DND-41 (cell line): Measurements from ENCODE around the gene B3GNT5.

Source experiments
- ATAC-seq: fragments of 200-7000 bp; cut with Tn5 transposase; 3 replicates; pipeline ENCODE4 v1.9.1; 2021; ENCODE audit warnings: low read depth; ENCODE audit not compliant: insufficient read depth
- DNase-seq: peaks from one replicate; pipeline ENCODE4 v3.0.0-alpha.2; 2020
- H2AFZ ChIP-seq: 2 replicates; pipeline ENCODE4 v1.6.0; 2012; ENCODE audit warnings: low read depth, low read length
- H3K27ac ChIP-seq: 2 replicates; pipeline ENCODE4 v1.5.1; 2012; ENCODE audit warnings: low read length, inconsistent platforms
- H3K27me3 ChIP-seq: fragments of 200-600 bp; sonication (generic); 2 replicates; pipeline ENCODE4 v1.6.0; 2012; ENCODE audit warnings: low read length, mild to moderate bottlenecking, inconsistent platforms; ENCODE audit not compliant: insufficient read depth, poor library complexity
- H3K36me3 ChIP-seq: 2 replicates; pipeline ENCODE4 v1.5.1; 2012; ENCODE audit warnings: low read length, inconsistent platforms; ENCODE audit not compliant: insufficient read depth
- H3K4me1 ChIP-seq: 2 replicates; pipeline ENCODE4 v1.5.1; 2012; ENCODE audit warnings: mild to moderate bottlenecking, low read length; ENCODE audit not compliant: insufficient read depth
- H3K4me2 ChIP-seq: 2 replicates; pipeline ENCODE4 v1.6.0; 2012; ENCODE audit warnings: mild to moderate bottlenecking, moderate library complexity, low read length, inconsistent platforms; ENCODE audit not compliant: insufficient read depth
- H3K4me3 ChIP-seq, 2 experiments: fragments of 200-600 bp in 1 of 2; shearing (Covaris generic) in 1 of 2; 2 replicates each; pipeline ENCODE4 v1.5.1; 2012 to 2016; ENCODE audit warnings: inconsistent platforms in 2 of 2, low read length in 2 of 2, mild to moderate bottlenecking in 2 of 2, low read depth in 1 of 2, moderate library complexity in 1 of 2
- H3K79me2 ChIP-seq: 2 replicates; pipeline ENCODE4 v1.6.0; 2012; ENCODE audit warnings: low read length, inconsistent platforms; ENCODE audit not compliant: insufficient read depth
- H3K9ac ChIP-seq: 2 replicates; pipeline ENCODE4 v1.6.0; 2012; ENCODE audit warnings: low read depth, mild to moderate bottlenecking, inconsistent platforms, low read length, moderate library complexity
- H3K9me3 ChIP-seq: 2 replicates; pipeline ENCODE4 v1.5.1; 2012; ENCODE audit warnings: low read length, moderate library complexity, mild to moderate bottlenecking, inconsistent platforms; ENCODE audit not compliant: insufficient read depth, severe bottlenecking
- H4K20me1 ChIP-seq: 2 replicates; pipeline ENCODE4 v1.6.0; 2012; ENCODE audit warnings: low read length; ENCODE audit not compliant: insufficient read depth
- EZH2 ChIP-seq: IDR thresholded peaks from 3 replicates; pipeline ENCODE4 v1.6.1; 2012; ENCODE audit warnings: borderline replicate concordance, low read depth, mild to moderate bottlenecking, moderate library complexity, low read length, inconsistent platforms; ENCODE audit not compliant: severe bottlenecking
- TF ChIP-seq, protein P1 (sequence below): IDR thresholded peaks from 2 replicates; pipeline ENCODE4 v1.5.1; 2012; ENCODE audit warnings: borderline replicate concordance, low read length, moderate library complexity, mild to moderate bottlenecking; ENCODE audit not compliant: poor library complexity, severe bottlenecking; ENCODE audit errors: extremely low read depth

Gene B3GNT5

DNA sequence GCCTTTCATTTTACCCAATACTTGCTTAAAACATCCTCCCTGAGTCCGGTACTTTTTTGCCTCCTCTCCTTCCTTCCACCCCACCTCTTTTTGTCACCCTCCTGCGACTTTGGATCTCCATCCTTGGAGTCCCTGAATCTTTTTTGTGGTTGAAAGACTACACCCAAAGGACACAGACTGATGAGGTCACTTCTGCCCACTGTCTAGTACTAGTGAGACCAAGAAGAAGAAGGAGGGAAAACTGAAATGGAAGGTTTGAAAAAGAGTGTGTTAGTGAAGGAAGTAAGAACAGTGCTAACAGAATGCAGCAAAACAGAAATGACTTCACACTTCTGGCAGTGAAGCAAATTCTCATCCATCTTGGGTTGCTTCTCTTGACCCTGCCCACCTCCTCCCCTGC lies 6.6 kb downstream of the B3GNT5 start:
- H3K4me2 ChIP-seq: no peak overlapping the region
- no peak for DNase-seq
- no peak for ATAC-seq

DNA sequence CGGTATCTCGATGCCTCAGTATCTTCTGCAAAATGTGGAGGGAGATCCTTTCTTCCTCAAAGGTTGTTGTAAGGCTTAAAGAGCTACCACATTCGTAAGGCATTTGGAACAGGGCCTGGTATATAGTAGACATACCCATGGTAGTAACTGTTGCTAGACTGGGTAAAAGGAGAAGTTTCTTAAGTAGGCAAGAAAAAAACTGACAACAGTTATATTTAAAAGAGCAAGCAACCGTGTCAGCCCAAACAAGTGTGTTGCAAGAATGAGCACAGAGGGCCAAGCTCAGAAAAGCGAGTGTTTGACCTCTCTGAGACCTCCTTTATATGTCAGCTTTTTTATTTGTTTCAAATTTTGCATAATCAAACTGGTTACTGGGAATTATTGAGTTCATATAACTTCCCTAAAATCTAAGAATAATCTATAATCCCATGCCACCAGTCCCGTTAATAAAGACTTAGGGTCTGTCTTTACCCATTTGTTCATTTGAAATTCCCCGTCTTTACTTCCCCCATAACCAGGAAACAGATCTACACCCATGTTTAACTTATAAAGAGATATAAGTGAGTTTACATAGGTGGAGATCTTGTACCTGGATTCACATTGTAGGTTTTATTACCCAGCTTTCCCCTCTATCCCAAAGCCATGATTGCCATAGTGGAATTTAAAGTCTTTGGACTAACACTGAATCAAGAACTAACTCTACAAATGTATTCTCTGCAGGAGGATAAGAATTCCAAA lies 7.3 kb downstream of the B3GNT5 start:
- H3K4me3 ChIP-seq: no peak overlapping the region
- H4K20me1 ChIP-seq: no peaks in the 10 kb centered on the region
- peaks cover 15% of the 10 kb centered on the region for H3K27me3 ChIP-seq
- H3K4me2 ChIP-seq: no peak overlapping the region
- H3K4me1 ChIP-seq: no peaks in the 10 kb centered on the region
- H3K9ac ChIP-seq: no peak overlapping the region
- DNase-seq (no peak), ATAC-seq (no peak)
- no peak overlapping the region for H2AFZ ChIP-seq
- no peaks in the 10 kb centered on the region for H3K36me3 ChIP-seq
- no peaks in the 10 kb centered on the region for H3K9me3 ChIP-seq
- H3K27ac ChIP-seq: no peak overlapping the region
- no peaks in the 10 kb centered on the region for H3K79me2 ChIP-seq
- no peak for TF ChIP-seq EZH2
- TF ChIP-seq, protein P1, sequence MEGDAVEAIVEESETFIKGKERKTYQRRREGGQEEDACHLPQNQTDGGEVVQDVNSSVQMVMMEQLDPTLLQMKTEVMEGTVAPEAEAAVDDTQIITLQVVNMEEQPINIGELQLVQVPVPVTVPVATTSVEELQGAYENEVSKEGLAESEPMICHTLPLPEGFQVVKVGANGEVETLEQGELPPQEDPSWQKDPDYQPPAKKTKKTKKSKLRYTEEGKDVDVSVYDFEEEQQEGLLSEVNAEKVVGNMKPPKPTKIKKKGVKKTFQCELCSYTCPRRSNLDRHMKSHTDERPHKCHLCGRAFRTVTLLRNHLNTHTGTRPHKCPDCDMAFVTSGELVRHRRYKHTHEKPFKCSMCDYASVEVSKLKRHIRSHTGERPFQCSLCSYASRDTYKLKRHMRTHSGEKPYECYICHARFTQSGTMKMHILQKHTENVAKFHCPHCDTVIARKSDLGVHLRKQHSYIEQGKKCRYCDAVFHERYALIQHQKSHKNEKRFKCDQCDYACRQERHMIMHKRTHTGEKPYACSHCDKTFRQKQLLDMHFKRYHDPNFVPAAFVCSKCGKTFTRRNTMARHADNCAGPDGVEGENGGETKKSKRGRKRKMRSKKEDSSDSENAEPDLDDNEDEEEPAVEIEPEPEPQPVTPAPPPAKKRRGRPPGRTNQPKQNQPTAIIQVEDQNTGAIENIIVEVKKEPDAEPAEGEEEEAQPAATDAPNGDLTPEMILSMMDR: no peak

More for the DNA sequence above, 6.6 kb downstream of the B3GNT5 start:
- Histone ChIP-seq H3K79me2 (no peaks in the 10 kb centered on the region), H2AFZ (no peak overlapping the region), H3K36me3 (no peaks in the 10 kb centered on the region), H3K4me1 (no peaks in the 10 kb centered on the region), H4K20me1 (no peaks in the 10 kb centered on the region), H3K27me3 (peaks cover 15% of the 10 kb centered on the region), H3K9ac (no peak overlapping the region), H3K27ac (no peak overlapping the region), H3K4me3 (no peak overlapping the region), H3K9me3 (no peaks in the 10 kb centered on the region)
- no peak for TF ChIP-seq EZH2
- TF ChIP-seq, protein P1: no peak

DNA sequence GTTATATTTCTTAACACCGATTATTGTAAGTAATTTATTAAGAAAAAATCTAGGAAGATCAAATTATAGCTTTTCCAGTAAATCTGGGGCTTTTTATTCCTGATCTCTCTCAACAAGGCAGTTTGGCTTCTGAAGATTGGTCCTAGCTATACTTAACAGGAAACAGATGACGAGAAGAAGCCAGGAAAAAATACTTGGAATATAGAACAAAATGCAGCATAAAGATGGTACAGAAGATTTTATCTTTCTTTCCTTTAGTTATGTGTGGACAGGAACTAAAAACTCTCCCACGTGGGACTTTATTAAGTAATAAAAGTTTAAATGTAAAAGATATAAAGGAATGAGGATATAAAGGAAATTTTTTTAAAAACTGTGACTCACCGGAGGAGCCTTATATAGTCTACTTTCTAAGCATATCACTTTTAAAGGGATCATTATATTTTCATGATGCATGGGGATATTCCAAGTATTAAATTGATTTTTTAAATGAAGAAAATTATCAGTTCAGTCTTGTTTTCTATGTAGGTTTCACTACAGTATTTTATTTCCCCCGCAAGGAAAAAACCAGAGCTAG lies 8.2 kb downstream of the B3GNT5 start:
- no peaks in the 10 kb centered on the region for H3K79me2 ChIP-seq
- no peak overlapping the region for H3K4me3 ChIP-seq
- H3K9ac ChIP-seq: no peak overlapping the region
- H2AFZ ChIP-seq: no peak overlapping the region
- H3K36me3 ChIP-seq: no peaks in the 10 kb centered on the region
- peaks cover 15% of the 10 kb centered on the region for H3K27me3 ChIP-seq
- H3K4me1 ChIP-seq: no peaks in the 10 kb centered on the region
- no peak for DNase-seq
- H3K27ac ChIP-seq: no peak overlapping the region
- no peaks in the 10 kb centered on the region for H3K9me3 ChIP-seq
- H3K4me2 ChIP-seq: no peak overlapping the region
- TF ChIP-seq EZH2: no peak
- TF ChIP-seq, protein P1: no peak
- H4K20me1 ChIP-seq: no peaks in the 10 kb centered on the region
- ATAC-seq: no peak
